HepG2 (cell line): ENCODE data around the gene CLCN4. TPM values are rescaled to one million over a fixed set of nuclear protein-coding genes. Genes with fewer than 3 reads are reported as not detected.

ENCODE experiments used
- DR1 ChIP-seq: sonication (generic); formaldehyde crosslinking; IDR thresholded peaks from 2 replicates; pipeline ENCODE4 v1.8.0; 2021; ENCODE audit warnings: mild to moderate bottlenecking, missing genetic modification reagents, inconsistent platforms
- KMT2B ChIP-seq: IDR thresholded peaks from 2 replicates; pipeline ENCODE4 v1.6.1; 2016; ENCODE audit warnings: missing genetic modification reagents, missing compliant biosample characterization
- MXD1 ChIP-seq: sonication (generic); formaldehyde crosslinking; IDR thresholded peaks from 2 replicates; pipeline ENCODE4 v1.4.0; 2020; ENCODE audit warnings: mild to moderate bottlenecking, missing genetic modification reagents
- RXRB ChIP-seq: IDR thresholded peaks from 2 replicates; pipeline ENCODE4 v1.6.1; 2016; ENCODE audit warnings: borderline replicate concordance, missing genetic modification reagents, missing compliant biosample characterization
- TBP ChIP-seq: sonication (generic); formaldehyde crosslinking; IDR thresholded peaks from 2 replicates; pipeline ENCODE4 v1.5.0; 2020; ENCODE audit warnings: missing genetic modification reagents
- XRCC5 ChIP-seq: fragments of 200-400 bp; formaldehyde crosslinking; optimal IDR thresholded peaks from 2 replicates; pipeline ENCODE3; 2017; ENCODE audit warnings: mild to moderate bottlenecking, low read length
- ZBTB40 ChIP-seq, 2 experiments: fragments of 450-650 bp in 1 of 2; sonication (generic) in 1 of 2; formaldehyde crosslinking in 1 of 2; IDR thresholded peaks; 2 replicates each; pipeline versions ENCODE4 v1.6.1 to v1.8.0; 2016 to 2022; ENCODE audit warnings: antibody characterized with exemption in 1 of 2, mild to moderate bottlenecking in 1 of 2, missing genetic modification reagents in 1 of 2
- ZMYM4 ChIP-seq: sonication (generic); formaldehyde crosslinking; IDR thresholded peaks from 2 replicates; pipeline ENCODE4 v1.8.1; 2023; ENCODE audit warnings: mild to moderate bottlenecking, missing genetic modification reagents
- ZNF260 ChIP-seq: sonication (generic); formaldehyde crosslinking; IDR thresholded peaks from 2 replicates; pipeline ENCODE4 v1.4.0; 2020; ENCODE audit warnings: missing genetic modification reagents, low read depth, mild to moderate bottlenecking, borderline replicate concordance
- ZNF264 ChIP-seq: sonication (generic); formaldehyde crosslinking; IDR thresholded peaks from 2 replicates; pipeline ENCODE4 v1.4.0; 2020; ENCODE audit warnings: missing genetic modification reagents
- ZNF562 ChIP-seq: sonication (generic); formaldehyde crosslinking; IDR thresholded peaks from 2 replicates; pipeline ENCODE4 v1.8.0; 2022; ENCODE audit warnings: missing genetic modification reagents, borderline replicate concordance
- ZNF644 ChIP-seq: IDR thresholded peaks from 2 replicates; pipeline ENCODE4 v1.6.1; 2016; ENCODE audit warnings: low read depth
- ZSCAN5A ChIP-seq: sonication (generic); formaldehyde crosslinking; IDR thresholded peaks from 2 replicates; pipeline ENCODE4 v1.8.0; 2022; ENCODE audit warnings: mild to moderate bottlenecking, missing genetic modification reagents, borderline replicate concordance
- polyA plus RNA-seq, 8 experiments: library from polyadenylated mRNA; depleted of rRNA in 3 of 8; stranded (reverse) in 7 of 8; unstranded in 1 of 8; fragments of >200 nt; fragmentation: Illumina TruSeq in 4 of 8; extraction: Trizol in 4 of 8; gene quantifications; 2 replicates each; pipeline versions ENCODE4 v1.2.1 to v1.2.3, GENCODE V29; 2011 to 2016; ENCODE audit warnings: low read depth in 4 of 8, missing spikeins in 1 of 8, mixed read lengths in 1 of 8; ENCODE audit not compliant: insufficient read depth in 1 of 8
- total RNA-seq, 5 experiments: library from RNA; depleted of rRNA; stranded (reverse); fragments of >200 nt; fragmentation: Illumina TruSeq; extraction: Trizol; gene quantifications; 2 replicates each; pipeline ENCODE4 v1.2.3, GENCODE V29; 2016; ENCODE audit warnings: low read depth in 1 of 5
- TF ChIP-seq, protein P1 (sequence below): sonication (generic); formaldehyde crosslinking; conservative IDR thresholded peaks from 2 replicates; pipeline ENCODE4 v1.4.0; 2020; ENCODE audit warnings: missing genetic modification reagents
- TF ChIP-seq, protein P2 (sequence below): sonication (generic); formaldehyde crosslinking; IDR thresholded peaks from 2 replicates; pipeline ENCODE4 v1.5.1; 2020; ENCODE audit warnings: mild to moderate bottlenecking, missing genetic modification reagents

CLCN4 gene
- total and polyA plus RNA-seq, 2 of the 13 experiments (the other 11 are each of a cell fraction or from before 2014, with no cell fraction given): 1.8 to 2.5 TPM

GRCh38 chrX:10169175-10169574 is 12.4 kb downstream of the CLCN4 start (continued):
- TF ChIP-seq ZBTB40 (IDR thresholded peaks at IDR 0.05) (no peak), ZBTB40 (CRISPR knock-in tag; IDR thresholded peaks at IDR 0.05) (no peak), ZNF562 (CRISPR knock-in tag) (no peak), ZSCAN5A (no peak), RXRB (CRISPR knock-in tag) (0 out of 2 replicates have a peak, but pooled peaks have one; percentile 11), ZNF260 (CRISPR knock-in tag) (no peak), KMT2B (CRISPR knock-in tag) (no peak), ZMYM4 (CRISPR knock-in tag) (no peak), MXD1 (CRISPR knock-in tag) (no peak), DR1 (CRISPR knock-in tag) (no peak), ZNF264 (CRISPR knock-in tag) (no peak), ZNF644 (peak; percentile 45; the same call in 1 of the 2 replicates), TBP (CRISPR knock-in tag) (no peak), XRCC5 (no peak)
- TF ChIP-seq, protein P1, sequence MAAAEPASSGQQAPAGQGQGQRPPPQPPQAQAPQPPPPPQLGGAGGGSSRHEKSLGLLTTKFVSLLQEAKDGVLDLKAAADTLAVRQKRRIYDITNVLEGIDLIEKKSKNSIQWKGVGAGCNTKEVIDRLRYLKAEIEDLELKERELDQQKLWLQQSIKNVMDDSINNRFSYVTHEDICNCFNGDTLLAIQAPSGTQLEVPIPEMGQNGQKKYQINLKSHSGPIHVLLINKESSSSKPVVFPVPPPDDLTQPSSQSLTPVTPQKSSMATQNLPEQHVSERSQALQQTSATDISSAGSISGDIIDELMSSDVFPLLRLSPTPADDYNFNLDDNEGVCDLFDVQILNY (CRISPR knock-in tag): no peak
- TF ChIP-seq, protein P2, sequence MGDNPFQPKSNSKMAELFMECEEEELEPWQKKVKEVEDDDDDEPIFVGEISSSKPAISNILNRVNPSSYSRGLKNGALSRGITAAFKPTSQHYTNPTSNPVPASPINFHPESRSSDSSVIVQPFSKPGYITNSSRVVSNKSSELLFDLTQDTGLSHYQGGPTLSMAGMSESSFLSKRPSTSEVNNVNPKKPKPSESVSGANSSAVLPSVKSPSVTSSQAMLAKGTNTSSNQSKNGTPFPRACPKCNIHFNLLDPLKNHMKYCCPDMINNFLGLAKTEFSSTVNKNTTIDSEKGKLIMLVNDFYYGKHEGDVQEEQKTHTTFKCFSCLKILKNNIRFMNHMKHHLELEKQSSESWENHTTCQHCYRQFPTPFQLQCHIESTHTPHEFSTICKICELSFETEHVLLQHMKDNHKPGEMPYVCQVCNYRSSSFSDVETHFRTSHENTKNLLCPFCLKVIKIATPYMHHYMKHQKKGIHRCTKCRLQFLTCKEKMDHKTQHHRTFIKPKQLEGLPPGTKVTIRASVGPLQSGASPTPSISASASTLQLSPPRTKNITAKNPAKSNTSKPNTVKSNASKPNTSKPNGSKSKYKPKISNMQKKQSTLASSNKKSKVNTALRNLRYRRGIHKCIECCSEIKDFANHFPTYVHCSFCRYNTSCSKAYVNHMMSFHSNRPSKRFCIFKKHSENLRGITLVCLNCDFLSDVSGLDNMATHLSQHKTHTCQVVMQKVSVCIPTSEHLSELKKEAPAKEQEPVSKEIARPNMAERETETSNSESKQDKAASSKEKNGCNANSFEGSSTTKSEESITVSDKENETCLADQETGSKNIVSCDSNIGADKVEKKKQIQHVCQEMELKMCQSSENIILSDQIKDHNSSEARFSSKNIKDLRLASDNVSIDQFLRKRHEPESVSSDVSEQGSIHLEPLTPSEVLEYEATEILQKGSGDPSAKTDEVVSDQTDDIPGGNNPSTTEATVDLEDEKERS: no peak
